ENCODE data around the gene GPSM1. TPM values are rescaled to one million over a fixed set of nuclear protein-coding genes. Genes with fewer than 3 reads are reported as not detected.

Gene GPSM1
- total RNA-seq, 1 donor from 2014 or later: 69.0 TPM

GRCh38 chr9:136303825-136304416 lies 23.4 kb upstream of the GPSM1 start, which contains the start of gene CCDC187:
CCDC187 (minus strand) TSS chr9:136304094; CDS start chr9:136303830, 264 bp downstream.
- intact Hi-C loops (cut with micrococcal nuclease): no loop called here
- Histone ChIP-seq H3K27ac (replicated peaks) (no peak within 1 kb of the TSS), H3K9me3 (replicated peaks) (no peaks in the 10 kb centered on the region), H3K4me3 (no peak within 1 kb of the TSS), H3K27me3 (ENCODE audit: low read depth) (peaks cover 47% of the 10 kb centered on the region), H3K4me1 (no peaks in the 10 kb centered on the region), H3K36me3 (no peaks in the 10 kb centered on the region)
- no peak for DNase-seq
- no peak for TF ChIP-seq CTCF (IDR thresholded peaks at IDR 0.05; ENCODE audit: borderline replicate concordance)

GRCh38 chr9:136304456-136304855 lies 22.9 kb upstream of the GPSM1 start:
- Histone ChIP-seq H3K27me3 (ENCODE audit: low read depth) (peaks cover 47% of the 10 kb centered on the region), H3K9me3 (replicated peaks) (no peaks in the 10 kb centered on the region), H3K4me3 (no peak overlapping the region), H3K36me3 (no peaks in the 10 kb centered on the region), H3K4me1 (no peaks in the 10 kb centered on the region), H3K27ac (replicated peaks) (no peak overlapping the region)
- TF ChIP-seq CTCF (IDR thresholded peaks at IDR 0.05; ENCODE audit: borderline replicate concordance): no peak
- DNase-seq: no peak
- intact Hi-C loops (cut with micrococcal nuclease): no loop called here

- TF ChIP-seq CTCF (IDR thresholded peaks at IDR 0.05; ENCODE audit: borderline replicate concordance): no peak
- Histone ChIP-seq H3K9me3 (replicated peaks) (no peaks in the 10 kb centered on the region), H3K27me3 (ENCODE audit: low read depth) (peaks cover 47% of the 10 kb centered on the region), H3K4me3 (no peak overlapping the region), H3K4me1 (no peaks in the 10 kb centered on the region), H3K27ac (replicated peaks) (no peak overlapping the region), H3K36me3 (no peaks in the 10 kb centered on the region)
- intact Hi-C loops (cut with micrococcal nuclease): no loop called here
- no peak for DNase-seq
Observed at GRCh38 chr9:136304981-136305380, 22.4 kb upstream of the GPSM1 start.

- Histone ChIP-seq H3K27me3 (ENCODE audit: low read depth) (peaks cover 55% of the 10 kb centered on the region), H3K36me3 (no peaks in the 10 kb centered on the region), H3K27ac (replicated peaks) (no peak overlapping the region), H3K9me3 (replicated peaks) (no peaks in the 10 kb centered on the region), H3K4me3 (no peak overlapping the region), H3K4me1 (no peaks in the 10 kb centered on the region)
- no peak for DNase-seq
- TF ChIP-seq CTCF (IDR thresholded peaks at IDR 0.05; ENCODE audit: borderline replicate concordance): no peak
- intact Hi-C loops (cut with micrococcal nuclease): no loop called here
Observed at GRCh38 chr9:136305804-136306203, 21.5 kb upstream of the GPSM1 start.

- TF ChIP-seq CTCF (IDR thresholded peaks at IDR 0.05; ENCODE audit: borderline replicate concordance): no peak
- no peaks in the 10 kb centered on the region for H3K4me1 ChIP-seq
- H3K27ac ChIP-seq (replicated peaks): no peak overlapping the region
- H3K4me3 ChIP-seq: no peak overlapping the region
- H3K27me3 ChIP-seq (ENCODE audit: low read depth): peaks cover 62% of the 10 kb centered on the region
- no peaks in the 10 kb centered on the region for H3K36me3 ChIP-seq
- intact Hi-C loops (cut with micrococcal nuclease): no loop called here
- H3K9me3 ChIP-seq (replicated peaks): no peaks in the 10 kb centered on the region
- no peak for DNase-seq
Observed at GRCh38 chr9:136306211-136307208, 20.8 kb upstream of the GPSM1 start.

All from left ventricle myocardium inferior (tissue), 1 donor.